SH-SY5Y (cell line): ENCODE measurements around the gene ARVCF.

ENCODE experiments used
- GATA2 ChIP-seq: IDR thresholded peaks from 2 replicates; pipeline ENCODE4 v1.6.1; 2011; ENCODE audit warnings: mild to moderate bottlenecking, low read depth, low read length
- GATA3 ChIP-seq: IDR thresholded peaks from 2 replicates; pipeline ENCODE4 v1.6.1; 2011; ENCODE audit warnings: low read depth, mild to moderate bottlenecking, low read length, moderate library complexity

DNA sequence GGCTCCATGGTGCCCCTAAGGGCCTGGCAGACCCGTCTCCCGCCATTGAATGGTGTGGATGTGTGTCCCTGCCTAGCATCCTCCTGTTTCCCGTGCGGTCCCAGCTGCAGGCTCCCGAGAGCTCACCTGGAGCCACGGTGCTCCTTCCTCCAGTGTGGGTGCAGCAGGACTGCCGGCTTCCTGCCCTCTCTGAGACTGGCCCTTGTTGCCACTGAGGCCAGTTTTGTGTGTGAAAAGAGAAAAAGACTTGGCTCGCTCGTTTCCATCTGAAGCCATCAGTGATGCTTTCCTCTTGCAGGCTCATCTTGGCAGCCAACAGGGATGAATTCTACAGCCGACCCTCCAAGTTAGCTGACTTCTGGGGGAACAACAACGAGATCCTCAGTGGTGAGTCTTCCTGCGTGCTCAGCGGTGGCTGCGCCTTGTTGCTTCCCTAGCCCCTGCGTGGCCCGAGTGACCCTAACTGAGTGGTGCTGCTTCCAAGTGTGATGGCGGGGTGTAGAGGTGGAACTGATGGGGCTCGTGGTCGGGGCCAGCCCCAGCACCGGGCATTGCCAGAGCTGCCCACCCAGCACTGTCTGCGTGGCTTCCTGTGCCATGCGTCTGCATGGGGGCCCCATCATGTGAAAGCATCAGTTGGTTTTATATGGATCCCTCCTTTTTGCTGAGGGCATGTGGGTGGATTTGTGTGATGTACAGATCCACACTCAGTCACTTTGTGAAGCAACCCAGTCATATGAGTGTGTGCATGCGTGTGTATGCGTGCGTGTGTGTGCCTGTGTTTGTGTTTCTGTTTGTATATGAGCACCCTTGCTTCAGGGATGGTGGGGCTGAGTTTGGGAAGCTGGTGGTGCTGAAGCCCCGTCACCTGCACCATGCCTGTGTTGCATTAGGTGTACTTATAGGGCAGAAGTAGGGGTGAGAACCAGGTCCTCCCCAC is 26.7 kb upstream of the ARVCF start:
- TF ChIP-seq GATA3: no peak
- no peak for TF ChIP-seq GATA2
